Mucosa of stomach (tissue), 1 donor: ENCODE results near the gene KLF16.

ENCODE experiments used
- H3K27me3 ChIP-seq: one replicate; pipeline ENCODE4 v1.7.0; 2013; ENCODE audit warnings: mild to moderate bottlenecking, low read length; ENCODE audit not compliant: control insufficient read depth, insufficient read depth
- H3K36me3 ChIP-seq: one replicate; pipeline ENCODE4 v1.7.0; 2013; ENCODE audit warnings: low read length; ENCODE audit not compliant: control insufficient read depth, insufficient read depth
- H3K4me1 ChIP-seq: one replicate; pipeline ENCODE4 v1.7.0; 2013; ENCODE audit warnings: mild to moderate bottlenecking, low read length; ENCODE audit not compliant: control insufficient read depth, insufficient read depth
- H3K4me3 ChIP-seq: one replicate; pipeline ENCODE4 v1.7.0; 2013; ENCODE audit warnings: low read length
- H3K9ac ChIP-seq: one replicate; pipeline ENCODE4 v1.7.0; 2013; ENCODE audit warnings: mild to moderate bottlenecking, low read length, moderate library complexity
- H3K9me3 ChIP-seq: one replicate; pipeline ENCODE4 v1.7.0; 2013; ENCODE audit warnings: mild to moderate bottlenecking, low read length, moderate library complexity; ENCODE audit not compliant: control insufficient read depth
- donor health status: Pancreatic carcinoma.

Gene KLF16

GRCh38 chr19:1816530-1817298, 46.7 kb downstream of the KLF16 start:
- Histone ChIP-seq H3K9ac (no peak overlapping the region), H3K9me3 (no peaks in the 10 kb centered on the region), H3K4me1 (peaks cover 12% of the 10 kb centered on the region), H3K4me3 (no peak overlapping the region), H3K36me3 (peaks cover 3% of the 10 kb centered on the region), H3K27me3 (no peaks in the 10 kb centered on the region)

GRCh38 chr19:1815605-1816529, 47.5 kb downstream of the KLF16 start:
- peaks cover 3% of the 10 kb centered on the region for H3K36me3 ChIP-seq

GRCh38 chr19:1814833-1815604, 48.4 kb downstream of the KLF16 start:
- H3K36me3 ChIP-seq: peaks cover 3% of the 10 kb centered on the region

More at GRCh38 chr19:1815605-1816529, 47.5 kb downstream of the KLF16 start:
- H3K4me1 ChIP-seq: peaks cover 20% of the 10 kb centered on the region
- H3K9ac ChIP-seq: no peak overlapping the region
- H3K27me3 ChIP-seq: no peaks in the 10 kb centered on the region
- H3K4me3 ChIP-seq: no peak overlapping the region
- no peaks in the 10 kb centered on the region for H3K9me3 ChIP-seq

GRCh38 chr19:1814391-1814790, 49.0 kb downstream of the KLF16 start:
- Histone ChIP-seq H3K27me3 (no peaks in the 10 kb centered on the region), H3K4me3 (no peak overlapping the region), H3K9ac (no peak overlapping the region), H3K36me3 (peaks cover 3% of the 10 kb centered on the region), H3K4me1 (peaks cover 20% of the 10 kb centered on the region), H3K9me3 (no peaks in the 10 kb centered on the region)

More at GRCh38 chr19:1814833-1815604, 48.4 kb downstream of the KLF16 start:
- Histone ChIP-seq H3K4me3 (no peak overlapping the region), H3K9ac (no peak overlapping the region), H3K4me1 (peaks cover 20% of the 10 kb centered on the region), H3K9me3 (no peaks in the 10 kb centered on the region), H3K27me3 (no peaks in the 10 kb centered on the region)

GRCh38 chr19:1813192-1814182, 49.9 kb downstream of the KLF16 start:
- H3K4me3 ChIP-seq: no peak overlapping the region
- H3K27me3 ChIP-seq: no peaks in the 10 kb centered on the region
- no peaks in the 10 kb centered on the region for H3K9me3 ChIP-seq
- H3K4me1 ChIP-seq: peaks cover 20% of the 10 kb centered on the region
- peak overlapping the region; percentile 45 for H3K9ac ChIP-seq
- peaks cover 3% of the 10 kb centered on the region for H3K36me3 ChIP-seq

- Histone ChIP-seq H3K4me3 (no peak overlapping the region), H3K4me1 (peaks cover 20% of the 10 kb centered on the region), H3K9ac (peak overlapping the region; percentile 45), H3K27me3 (no peaks in the 10 kb centered on the region), H3K9me3 (no peaks in the 10 kb centered on the region), H3K36me3 (peaks cover 3% of the 10 kb centered on the region)
Observed at GRCh38 chr19:1812426-1813191, 50.8 kb downstream of the KLF16 start.

GRCh38 chr19:1811942-1812425, 51.4 kb downstream of the KLF16 start, which contains the start of gene ATP8B3:
TSS of gene ATP8B3 (minus strand) at chr19:1812276. CDS start at chr19:1811736, 540 bp downstream.
- no peaks in the 10 kb centered on the region for H3K27me3 ChIP-seq
- H3K36me3 ChIP-seq: peaks cover 3% of the 10 kb centered on the region
- peak within 1 kb of the TSS; percentile 45 for H3K9ac ChIP-seq
- peaks cover 20% of the 10 kb centered on the region for H3K4me1 ChIP-seq
- H3K9me3 ChIP-seq: no peaks in the 10 kb centered on the region
- no peak within 1 kb of the TSS for H3K4me3 ChIP-seq

GRCh38 chr19:1811472-1811894, 51.9 kb downstream of the KLF16 start:
- Histone ChIP-seq H3K27me3 (no peaks in the 10 kb centered on the region), H3K9me3 (no peaks in the 10 kb centered on the region), H3K36me3 (no peaks in the 10 kb centered on the region), H3K9ac (no peak overlapping the region), H3K4me3 (no peak overlapping the region), H3K4me1 (peaks cover 20% of the 10 kb centered on the region)

GRCh38 chr19:1810439-1811160, 52.8 kb downstream of the KLF16 start:
- Histone ChIP-seq H3K9me3 (no peaks in the 10 kb centered on the region), H3K4me3 (no peak overlapping the region), H3K4me1 (peaks cover 20% of the 10 kb centered on the region), H3K9ac (no peak overlapping the region), H3K36me3 (no peaks in the 10 kb centered on the region), H3K27me3 (no peaks in the 10 kb centered on the region)

GRCh38 chr19:1809678-1810077, 53.7 kb downstream of the KLF16 start:
- H3K9ac ChIP-seq: no peak overlapping the region
- H3K9me3 ChIP-seq: no peaks in the 10 kb centered on the region
- H3K27me3 ChIP-seq: no peaks in the 10 kb centered on the region
- no peaks in the 10 kb centered on the region for H3K36me3 ChIP-seq
- H3K4me3 ChIP-seq: no peak overlapping the region
- H3K4me1 ChIP-seq: peaks cover 20% of the 10 kb centered on the region
